ENCODE measurements around the gene BAAT.

DNA sequence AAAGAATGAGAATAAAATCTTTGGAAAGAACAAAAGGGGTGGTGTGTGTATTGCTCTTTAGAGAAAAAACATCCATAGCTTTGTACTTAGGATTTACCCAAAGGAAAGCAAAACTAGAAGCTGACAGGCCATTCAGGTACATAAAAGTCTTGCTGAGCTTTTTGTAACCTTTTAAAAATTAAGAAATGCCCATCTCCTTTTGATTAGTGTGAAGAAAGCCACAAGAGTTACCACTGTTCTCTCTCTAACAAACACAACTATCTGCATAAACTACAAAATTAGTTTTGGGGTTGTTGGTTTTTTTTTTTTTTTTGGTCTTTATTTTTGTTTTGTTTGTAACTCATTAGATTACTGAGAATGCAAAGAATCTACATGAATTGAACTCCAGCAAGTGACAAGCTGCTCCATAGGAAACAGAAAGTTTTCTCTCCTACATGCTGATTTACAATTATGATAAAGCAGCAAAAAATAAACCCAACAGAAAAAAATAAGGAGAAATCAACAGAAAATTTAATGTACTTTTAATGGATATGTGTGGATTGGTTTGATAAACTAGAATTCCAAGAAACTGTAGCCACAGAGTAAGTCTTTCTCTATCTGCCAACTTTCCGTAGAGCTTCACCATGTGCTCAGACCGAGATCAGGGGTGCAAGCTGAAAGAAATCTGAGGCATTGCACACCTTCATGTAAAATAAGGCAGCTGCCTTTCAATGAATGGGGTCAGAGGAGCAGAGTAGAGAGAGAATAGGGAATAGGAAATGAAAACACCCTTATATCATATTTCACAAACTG is 12.3 kb downstream of the BAAT start:
- TF ChIP-seq, protein P1, sequence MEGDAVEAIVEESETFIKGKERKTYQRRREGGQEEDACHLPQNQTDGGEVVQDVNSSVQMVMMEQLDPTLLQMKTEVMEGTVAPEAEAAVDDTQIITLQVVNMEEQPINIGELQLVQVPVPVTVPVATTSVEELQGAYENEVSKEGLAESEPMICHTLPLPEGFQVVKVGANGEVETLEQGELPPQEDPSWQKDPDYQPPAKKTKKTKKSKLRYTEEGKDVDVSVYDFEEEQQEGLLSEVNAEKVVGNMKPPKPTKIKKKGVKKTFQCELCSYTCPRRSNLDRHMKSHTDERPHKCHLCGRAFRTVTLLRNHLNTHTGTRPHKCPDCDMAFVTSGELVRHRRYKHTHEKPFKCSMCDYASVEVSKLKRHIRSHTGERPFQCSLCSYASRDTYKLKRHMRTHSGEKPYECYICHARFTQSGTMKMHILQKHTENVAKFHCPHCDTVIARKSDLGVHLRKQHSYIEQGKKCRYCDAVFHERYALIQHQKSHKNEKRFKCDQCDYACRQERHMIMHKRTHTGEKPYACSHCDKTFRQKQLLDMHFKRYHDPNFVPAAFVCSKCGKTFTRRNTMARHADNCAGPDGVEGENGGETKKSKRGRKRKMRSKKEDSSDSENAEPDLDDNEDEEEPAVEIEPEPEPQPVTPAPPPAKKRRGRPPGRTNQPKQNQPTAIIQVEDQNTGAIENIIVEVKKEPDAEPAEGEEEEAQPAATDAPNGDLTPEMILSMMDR (IDR thresholded peaks at IDR 0.05; ENCODE audit: low read depth, low read length, poor library complexity, severe bottlenecking), result no peak
- TF ChIP-seq EZH2phosphoT487 (IDR thresholded peaks at IDR 0.05; ENCODE audit: borderline replicate concordance, low read length), result no peak

Measured in DOHH2 (cell line).